Natural killer cell (primary cell): ENCODE measurements around the gene DIRAS1. TPM values are rescaled to one million over a fixed set of nuclear protein-coding genes. Genes with fewer than 3 reads are reported as not detected.

Experiments
- ATAC-seq, 3 donors: fragments of 150-1000 bp in 2 of 3; fragments of 200-7000 bp in 1 of 3; cut with Tn5 transposase; 1 replicate in 1 of 3; 2 replicates in 2 of 3; pipeline ENCODE4 v1.10.0; 2021; ENCODE audit warnings: mild to moderate bottlenecking in 2 of 3, moderate library complexity in 2 of 3
- DNase-seq, 2 donors: peaks; one replicate each; pipeline versions ENCODE4 v3.0.0 to v3.0.0-alpha.2; 2013 to 2021; ENCODE audit warnings: mixed read lengths in 1 of 2
- H3K27ac ChIP-seq: one replicate; pipeline ENCODE4 v1.5.1; 2013; ENCODE audit warnings: mild to moderate bottlenecking, low read length
- H3K27me3 ChIP-seq: one replicate; pipeline ENCODE4 v1.6.1; 2013; ENCODE audit warnings: low read length; ENCODE audit not compliant: control insufficient read depth, insufficient read depth
- H3K36me3 ChIP-seq: one replicate; pipeline ENCODE4 v1.6.1; 2013; ENCODE audit warnings: low read length; ENCODE audit not compliant: control insufficient read depth, insufficient read depth
- H3K4me1 ChIP-seq: one replicate; pipeline ENCODE4 v1.6.1; 2013; ENCODE audit warnings: low read length; ENCODE audit not compliant: control insufficient read depth, insufficient read depth
- H3K4me3 ChIP-seq: one replicate; pipeline ENCODE4 v1.5.1; 2013; ENCODE audit warnings: low read length
- H3K9me3 ChIP-seq: one replicate; pipeline ENCODE4 v1.6.1; 2013; ENCODE audit warnings: low read length; ENCODE audit not compliant: control insufficient read depth, insufficient read depth
- H3K27ac Mint-ChIP-seq, 2 donors: one replicate each; pipeline ENCODE4 v1.8.0; 2022; ENCODE audit warnings: mild to moderate bottlenecking in 2 of 2, mixed read lengths in 2 of 2, moderate library complexity in 1 of 2
- H3K27me3 Mint-ChIP-seq, 2 donors: one replicate each; pipeline ENCODE4 v1.8.0; 2022; ENCODE audit warnings: low read depth in 2 of 2, mixed read lengths in 2 of 2
- H3K36me3 Mint-ChIP-seq: one replicate; pipeline ENCODE4 v1.8.0; 2022; ENCODE audit warnings: mixed read lengths
- H3K4me1 Mint-ChIP-seq, 2 donors: one replicate each; pipeline ENCODE4 v1.8.0; 2022; ENCODE audit warnings: mixed read lengths in 2 of 2
- H3K4me3 Mint-ChIP-seq: one replicate; pipeline ENCODE4 v1.8.0; 2022; ENCODE audit warnings: mild to moderate bottlenecking, moderate library complexity, mixed read lengths
- H3K9me3 Mint-ChIP-seq, 2 donors: one replicate each; pipeline ENCODE4 v1.8.0; 2022; ENCODE audit warnings: mixed read lengths in 2 of 2
- WGBS: methylation state at CpG from one replicate; pipeline ENCODE4 v1.1.7; 2013; ENCODE audit warnings: missing lambda C conversion rate; ENCODE audit not compliant: insufficient coverage; 5-methylcytosine and 5-hydroxymethylcytosine counted together
- intact Hi-C: fragments of 100-400 bp; cut with micrococcal nuclease; formaldehyde crosslinking; loops from one replicate; pipeline ENCODE4 v1.14.2; 2022
- total RNA-seq, 4 donors: library from RNA; stranded (reverse); fragments of 120-200 nt in 1 of 4; gene quantifications; one replicate each; pipeline versions ENCODE4 v1.2.3 to v1.2.4, GENCODE V29; 2013 to 2022
- TF ChIP-seq, protein P1 (sequence below): fragments of 200-600 bp; IDR thresholded peaks from one replicate; pipeline ENCODE4 v1.8.0; 2022; ENCODE audit warnings: antibody characterized with exemption

DIRAS1 gene
- total RNA-seq, 3 donors from 2014 or later (not counting 1 experiment from before 2014, with no cell fraction given), result 0.12 to 0.48 (median 0.18) TPM

GRCh38 chr19:2711875-2712205, 9.3 kb downstream of the DIRAS1 start:
- WGBS, result 94% methylated on average over 5 of the region's 5 CpGs
- H3K4me3 ChIP-seq, result no peak overlapping the region
- peaks cover 7% of the 10 kb centered on the region for H3K9me3 ChIP-seq
- no peak overlapping the region for H3K27ac Mint-ChIP-seq
- H3K27me3 Mint-ChIP-seq, result peaks cover 3 to 6% of the 10 kb centered on the region in 2 donors
- H3K27ac ChIP-seq, result no peak overlapping the region
- no peak for ATAC-seq
- H3K27me3 ChIP-seq, result no peaks in the 10 kb centered on the region
- intact Hi-C loops, result no loop called here
- peaks cover 0 to 5% of the 10 kb centered on the region in 2 donors for H3K4me1 Mint-ChIP-seq
- H3K9me3 Mint-ChIP-seq, result peaks cover 3 to 8% of the 10 kb centered on the region in 2 donors
- H3K4me1 ChIP-seq, result peaks cover 10% of the 10 kb centered on the region
- no peak for DNase-seq
- no peak overlapping the region for H3K4me3 Mint-ChIP-seq
- no peaks in the 10 kb centered on the region for H3K36me3 ChIP-seq
- TF ChIP-seq, protein P1, sequence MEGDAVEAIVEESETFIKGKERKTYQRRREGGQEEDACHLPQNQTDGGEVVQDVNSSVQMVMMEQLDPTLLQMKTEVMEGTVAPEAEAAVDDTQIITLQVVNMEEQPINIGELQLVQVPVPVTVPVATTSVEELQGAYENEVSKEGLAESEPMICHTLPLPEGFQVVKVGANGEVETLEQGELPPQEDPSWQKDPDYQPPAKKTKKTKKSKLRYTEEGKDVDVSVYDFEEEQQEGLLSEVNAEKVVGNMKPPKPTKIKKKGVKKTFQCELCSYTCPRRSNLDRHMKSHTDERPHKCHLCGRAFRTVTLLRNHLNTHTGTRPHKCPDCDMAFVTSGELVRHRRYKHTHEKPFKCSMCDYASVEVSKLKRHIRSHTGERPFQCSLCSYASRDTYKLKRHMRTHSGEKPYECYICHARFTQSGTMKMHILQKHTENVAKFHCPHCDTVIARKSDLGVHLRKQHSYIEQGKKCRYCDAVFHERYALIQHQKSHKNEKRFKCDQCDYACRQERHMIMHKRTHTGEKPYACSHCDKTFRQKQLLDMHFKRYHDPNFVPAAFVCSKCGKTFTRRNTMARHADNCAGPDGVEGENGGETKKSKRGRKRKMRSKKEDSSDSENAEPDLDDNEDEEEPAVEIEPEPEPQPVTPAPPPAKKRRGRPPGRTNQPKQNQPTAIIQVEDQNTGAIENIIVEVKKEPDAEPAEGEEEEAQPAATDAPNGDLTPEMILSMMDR, result no peak
- no peaks in the 10 kb centered on the region for H3K36me3 Mint-ChIP-seq

GRCh38 chr19:2711172-2711874, 9.8 kb downstream of the DIRAS1 start:
- Mint-ChIP-seq H3K36me3 (no peaks in the 10 kb centered on the region), H3K27ac (no peak overlapping the region), H3K9me3 (peaks cover 3 to 8% of the 10 kb centered on the region in 2 donors), H3K4me1 (peaks cover 0 to 5% of the 10 kb centered on the region in 2 donors), H3K27me3 (peaks cover 4 to 6% of the 10 kb centered on the region in 2 donors), H3K4me3 (no peak overlapping the region)
- ATAC-seq, result no peak
- Histone ChIP-seq H3K4me1 (peaks cover 10% of the 10 kb centered on the region), H3K27ac (peak overlapping the region; percentile 78), H3K4me3 (no peak overlapping the region), H3K9me3 (peaks cover 7% of the 10 kb centered on the region), H3K27me3 (no peaks in the 10 kb centered on the region), H3K36me3 (no peaks in the 10 kb centered on the region)
- DNase-seq, result no peak
- TF ChIP-seq, protein P1, result no peak
- intact Hi-C loops, result no loop called here
- 56% methylated on average over 17 of the region's 17 CpGs for WGBS

DNA sequence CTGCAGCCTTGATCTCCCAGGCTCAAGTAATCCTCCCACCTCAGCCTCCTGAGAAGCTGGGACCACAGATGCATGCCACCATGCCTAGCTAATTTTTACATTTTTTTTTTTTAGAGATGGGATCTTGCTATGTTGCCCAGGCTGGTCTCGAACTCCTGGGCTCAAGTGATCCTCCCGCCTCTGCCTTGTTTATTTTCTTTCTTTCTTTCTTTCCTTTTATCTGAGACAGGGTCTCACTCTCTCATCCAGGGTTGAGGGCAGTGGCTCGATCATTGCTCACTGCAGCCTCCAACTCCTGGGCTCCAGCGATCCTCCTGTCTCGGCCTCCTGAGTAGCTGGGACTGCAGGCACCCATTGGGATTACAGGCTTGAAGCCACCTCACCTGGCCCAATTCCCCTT, 14.9 kb downstream of the DIRAS1 start:
- Mint-ChIP-seq H3K4me3 (no peak overlapping the region), H3K36me3 (no peaks in the 10 kb centered on the region), H3K27ac (no peak overlapping the region), H3K4me1 (peaks cover 0 to 7% of the 10 kb centered on the region in 2 donors), H3K9me3 (no peaks in the 10 kb centered on the region), H3K27me3 (peaks cover under 1 to 3% of the 10 kb centered on the region in 2 donors)
- intact Hi-C loops, result no loop called here
- Histone ChIP-seq H3K27me3 (no peaks in the 10 kb centered on the region), H3K4me3 (no peak overlapping the region), H3K36me3 (no peaks in the 10 kb centered on the region), H3K27ac (no peak overlapping the region), H3K9me3 (no peaks in the 10 kb centered on the region), H3K4me1 (peaks cover 25% of the 10 kb centered on the region)
- DNase-seq, result no peak
- no peak for ATAC-seq
- WGBS, result 93% methylated on average over 5 of the region's 5 CpGs
- TF ChIP-seq, protein P1, result no peak
